HG02852 (cell line): ENCODE data around the gene UTRN.

Source experiments
- ATAC-seq: cut with Tn5 transposase; IDR thresholded peaks from one replicate; pipeline ENCODE4 v1.9.1; 2021; ENCODE audit warnings: mild to moderate bottlenecking, moderate library complexity; ENCODE audit not compliant: unreplicated experiment

The UTRN gene

DNA sequence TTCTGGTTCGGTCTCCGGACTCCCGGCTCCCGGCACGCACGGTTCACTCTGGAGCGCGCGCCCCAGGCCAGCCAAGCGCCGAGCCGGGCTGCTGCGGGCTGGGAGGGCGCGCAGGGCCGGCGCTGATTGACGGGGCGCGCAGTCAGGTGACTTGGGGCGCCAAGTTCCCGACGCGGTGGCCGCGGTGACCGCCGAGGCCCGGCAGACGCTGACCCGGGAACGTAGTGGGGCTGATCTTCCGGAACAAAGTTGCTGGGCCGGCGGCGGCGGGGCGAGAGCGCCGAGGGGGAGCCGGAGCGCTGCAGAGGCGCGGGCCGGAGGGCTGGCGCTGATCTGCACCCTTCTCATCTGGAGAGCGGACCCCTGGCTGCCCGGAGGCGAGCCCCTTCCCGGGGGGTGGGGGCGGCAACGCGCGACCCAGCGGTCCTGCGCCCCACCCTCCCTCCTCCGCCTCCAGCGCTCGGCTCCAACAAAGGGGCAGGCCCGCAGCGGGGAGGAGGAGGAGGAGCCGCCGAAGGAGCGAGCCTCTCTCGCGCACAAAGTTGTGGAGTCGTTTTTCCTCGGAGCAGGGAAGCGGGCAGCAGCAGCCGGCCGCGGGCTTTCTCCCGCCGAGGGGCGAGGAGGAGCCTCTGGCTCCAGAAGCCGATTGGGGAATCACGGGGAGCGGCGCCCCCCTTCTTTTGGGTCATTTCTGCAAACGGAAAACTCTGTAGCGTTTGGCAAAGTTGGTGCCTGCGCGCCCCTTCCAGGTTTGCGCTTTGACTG is at the start of gene UTRN:
TSS of gene UTRN (plus strand) at position 553 of the 765 bp plus-strand sequence. CDS start 6,494 bp downstream, outside the sequence.
- peak; percentile 54 for ATAC-seq

DNA sequence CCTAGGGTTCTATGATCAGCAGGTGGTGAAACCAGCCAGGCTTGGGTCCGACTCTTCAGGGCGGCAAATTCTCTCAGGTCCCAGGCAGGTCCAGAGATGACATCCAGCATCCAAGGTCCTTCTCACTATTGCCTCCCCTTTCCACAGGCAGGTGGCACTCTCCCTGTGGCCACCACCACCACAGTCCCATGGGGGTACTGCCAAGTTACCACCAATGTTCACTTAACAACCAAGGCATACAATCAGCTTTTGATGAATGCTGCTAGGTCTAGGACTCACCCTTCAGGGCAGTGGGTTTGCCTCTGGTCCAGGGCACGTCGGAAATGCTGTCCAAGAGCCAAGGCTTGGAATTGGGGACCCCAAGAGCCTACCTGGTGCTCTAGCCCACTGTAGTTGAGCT is 40.4 kb upstream of the UTRN start:
- ATAC-seq: no peak

DNA sequence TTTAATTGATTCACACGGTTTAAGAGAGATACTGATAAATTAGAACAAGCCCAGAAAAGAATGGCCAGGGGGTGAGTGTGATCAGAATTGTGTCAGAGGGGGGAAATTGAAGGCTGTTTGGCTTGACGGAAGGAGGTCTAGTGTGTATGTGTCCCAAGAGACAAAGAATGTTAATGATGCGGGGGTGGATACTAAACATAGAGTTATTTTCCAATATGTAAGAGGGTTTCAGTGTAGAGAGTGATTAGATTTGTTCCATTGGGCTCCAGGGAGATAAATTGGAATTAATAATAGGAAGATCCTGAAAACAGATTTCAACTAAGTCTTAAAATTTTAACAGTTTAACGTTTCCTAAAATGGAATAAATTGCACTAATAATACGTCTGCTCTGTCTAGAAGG is 38.1 kb upstream of the UTRN start:
- no peak for ATAC-seq

- no peak for ATAC-seq
These were observed 37.1 kb upstream of the UTRN start for GRCh38 chr6:144248003-144248402.

DNA sequence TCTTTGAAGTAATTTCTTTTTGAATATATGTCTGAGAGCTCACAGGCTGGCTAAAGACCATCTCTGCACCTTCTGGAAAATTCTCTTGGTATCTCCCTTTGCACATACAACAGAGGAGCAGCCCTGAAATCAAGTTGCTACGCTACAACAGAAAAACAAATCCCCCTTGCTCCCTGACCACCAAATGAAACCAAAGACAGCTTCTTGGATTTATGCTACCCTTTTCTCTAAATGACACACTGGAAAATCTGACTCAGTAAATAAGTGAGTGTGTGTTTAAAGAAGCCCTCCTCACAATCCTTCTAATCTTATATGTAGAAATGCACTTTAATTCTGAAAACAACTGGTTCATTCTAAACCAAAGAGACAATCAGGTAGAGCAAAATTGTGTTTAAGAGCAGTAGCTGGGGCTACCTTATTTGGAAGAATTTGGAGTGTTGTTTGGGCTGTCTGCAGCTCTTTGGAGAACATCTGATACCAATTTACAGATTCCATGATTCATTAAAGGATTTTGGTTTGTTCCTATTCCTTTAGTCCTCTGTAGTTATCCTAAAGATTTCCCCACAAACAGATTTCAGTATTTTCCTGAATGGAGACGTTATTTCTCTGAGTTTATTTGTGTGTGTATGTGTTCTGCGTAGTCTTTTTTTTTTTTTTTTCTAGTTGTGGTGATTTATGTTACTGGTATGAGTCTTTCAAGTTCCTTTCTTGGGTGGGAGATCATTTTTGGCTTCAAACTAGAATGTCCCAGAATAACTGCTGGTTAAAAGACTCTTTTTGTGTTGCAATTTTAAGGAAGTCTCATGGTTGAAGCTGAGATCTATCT is 36.4 kb upstream of the UTRN start:
- no peak for ATAC-seq

GRCh38 chr6:144250276-144250675 is 34.9 kb upstream of the UTRN start:
- ATAC-seq: no peak

DNA sequence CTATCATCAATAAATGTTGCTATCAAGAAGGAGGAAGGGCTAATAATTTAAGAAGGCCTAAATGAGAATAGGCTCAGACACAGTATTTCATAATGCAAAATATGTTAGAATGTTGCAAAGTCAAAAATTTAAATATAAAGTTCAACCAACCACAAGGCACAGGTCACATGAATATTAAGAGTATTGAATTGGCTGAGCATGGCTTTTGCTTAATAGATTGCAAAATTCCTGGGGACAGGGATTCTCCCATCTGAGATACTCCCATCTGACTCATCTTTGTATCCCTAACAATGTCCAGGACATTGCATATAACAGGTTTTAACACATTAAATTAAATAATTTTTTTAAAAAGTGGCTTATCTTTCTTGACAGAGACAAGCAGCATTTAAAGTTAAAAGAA is 32.9 kb upstream of the UTRN start:
- no peak for ATAC-seq

GRCh38 chr6:144259986-144260385 is 25.1 kb upstream of the UTRN start:
- no peak for ATAC-seq

- no peak for ATAC-seq
These were observed 22.4 kb upstream of the UTRN start for GRCh38 chr6:144262470-144263369.

- no peak for ATAC-seq
These were observed 21.3 kb upstream of the UTRN start for GRCh38 chr6:144263786-144264185.

DNA sequence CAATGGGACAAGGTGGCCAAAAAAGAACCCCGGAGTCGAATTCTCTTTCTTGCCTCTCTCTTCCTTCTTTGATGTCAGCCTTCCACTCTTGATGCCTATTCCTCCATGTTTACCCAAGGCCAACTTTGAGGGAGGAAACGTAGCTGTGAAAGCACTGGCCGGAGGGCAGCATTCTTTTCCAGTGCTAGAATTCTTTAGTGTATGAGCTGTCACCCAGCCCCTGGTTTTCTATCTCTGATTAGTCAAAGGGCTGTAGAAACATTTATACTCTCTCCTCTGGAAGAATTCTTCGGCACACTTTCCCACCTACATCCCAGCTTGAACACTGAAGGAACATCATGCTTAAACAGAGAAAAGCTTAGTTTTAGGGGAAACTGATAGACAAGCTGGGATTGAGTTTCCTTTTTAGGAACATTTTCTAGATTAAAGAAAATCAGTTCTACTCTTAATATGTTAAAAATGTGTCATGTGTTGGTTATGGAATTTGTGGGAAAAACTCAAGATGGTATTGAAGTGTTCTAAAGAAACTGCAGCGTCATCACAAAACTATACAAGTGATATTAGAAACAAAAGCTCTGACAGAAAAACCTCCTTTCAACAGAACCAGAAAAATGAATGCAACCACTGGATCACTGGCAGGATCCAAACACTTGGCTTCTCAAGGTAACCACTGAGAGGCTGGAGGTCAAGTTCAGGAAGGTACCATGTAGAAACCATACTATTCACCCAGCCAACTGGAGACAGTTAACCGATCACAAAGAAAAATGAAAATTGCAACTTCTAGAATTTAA is 20.7 kb upstream of the UTRN start:
- ATAC-seq: no peak

- no peak for ATAC-seq
These were observed 20.1 kb upstream of the UTRN start for GRCh38 chr6:144265061-144265357.

- no peak for ATAC-seq
These were observed 19.7 kb upstream of the UTRN start for GRCh38 chr6:144265390-144265789.

GRCh38 chr6:144266091-144266649 is 19.0 kb upstream of the UTRN start:
- no peak for ATAC-seq

DNA sequence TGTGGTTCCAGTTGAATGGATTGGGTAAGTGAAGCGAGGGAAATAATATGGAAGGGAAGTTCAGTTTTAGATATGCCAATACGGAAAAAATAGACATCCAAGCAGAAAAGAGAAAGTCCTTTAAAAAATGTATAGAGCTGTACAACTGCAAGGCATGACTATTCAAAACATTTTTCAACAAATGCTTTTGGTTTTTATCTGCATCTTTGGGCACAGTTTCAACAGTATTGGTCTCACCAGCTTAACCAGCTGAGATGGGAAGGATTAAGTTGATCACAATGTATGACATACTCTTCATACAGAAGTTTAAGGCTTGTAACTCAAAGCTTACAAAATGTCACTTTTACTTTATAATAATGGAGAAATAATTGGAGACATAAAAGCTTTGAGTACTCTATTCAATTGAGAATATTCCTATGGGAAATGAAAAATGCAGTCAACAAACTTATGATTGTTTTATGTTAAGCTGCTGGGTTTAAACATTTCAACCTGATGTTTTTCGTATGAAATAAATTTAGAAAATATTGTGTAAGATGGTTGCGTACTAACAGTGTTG is 16.3 kb upstream of the UTRN start:
- ATAC-seq: no peak

DNA sequence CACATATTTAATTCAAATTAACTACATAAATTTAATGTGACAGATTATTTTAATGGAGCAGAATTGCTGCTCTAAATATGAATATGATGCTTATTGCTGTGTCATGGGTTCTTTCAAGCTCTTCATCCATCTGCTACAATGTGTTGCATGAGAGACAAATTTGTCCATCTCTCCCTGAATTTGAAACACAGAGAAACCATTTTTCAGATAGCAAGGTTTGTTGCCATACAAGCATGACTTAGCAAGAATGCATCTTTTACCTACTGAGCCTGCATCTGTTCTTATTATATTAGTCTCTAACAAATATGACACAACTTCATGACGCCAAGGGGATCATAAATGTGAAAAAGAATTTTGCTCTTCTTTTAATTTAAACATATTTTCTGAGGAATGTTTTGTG is 8.0 kb upstream of the UTRN start:
- ATAC-seq: no peak

GRCh38 chr6:144277605-144278227 is 7.4 kb upstream of the UTRN start:
- ATAC-seq: no peak

GRCh38 chr6:144278659-144279314 is 6.3 kb upstream of the UTRN start:
- ATAC-seq: no peak
